GM18517 (cell line): ENCODE measurements around the gene CYP4F2.
"Not testable (repeated sequence)": the region's sequence is repeated elsewhere in the genome, so short reads cannot be mapped to it uniquely, and the experiment has no call there.

ENCODE experiments used
- ATAC-seq: cut with Tn5 transposase; IDR thresholded peaks from one replicate; pipeline ENCODE4 v1.9.1; 2021; ENCODE audit warnings: mild to moderate bottlenecking, moderate library complexity; ENCODE audit not compliant: unreplicated experiment

Gene CYP4F2

DNA sequence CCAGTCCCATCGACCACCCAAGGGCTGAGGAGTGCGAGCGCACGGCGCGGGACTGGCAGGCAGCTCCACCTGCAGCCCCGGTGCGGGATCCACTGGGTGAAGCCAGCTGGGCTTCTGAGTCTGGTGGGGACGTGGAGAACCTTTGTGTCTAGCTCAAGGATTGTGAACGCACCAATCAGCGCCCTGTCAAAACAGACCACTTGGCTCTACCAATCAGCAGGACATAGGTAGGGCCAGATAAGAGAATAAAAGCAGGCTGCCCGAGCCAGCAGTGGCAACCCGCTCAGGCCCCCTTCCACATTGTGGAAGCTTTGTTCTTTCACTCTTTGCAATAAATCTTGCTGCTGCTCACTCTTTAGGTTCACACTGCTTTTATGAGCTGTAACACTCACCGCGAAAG lies 2.2 kb upstream of the CYP4F2 start:
- not testable (repeated sequence) for ATAC-seq

DNA sequence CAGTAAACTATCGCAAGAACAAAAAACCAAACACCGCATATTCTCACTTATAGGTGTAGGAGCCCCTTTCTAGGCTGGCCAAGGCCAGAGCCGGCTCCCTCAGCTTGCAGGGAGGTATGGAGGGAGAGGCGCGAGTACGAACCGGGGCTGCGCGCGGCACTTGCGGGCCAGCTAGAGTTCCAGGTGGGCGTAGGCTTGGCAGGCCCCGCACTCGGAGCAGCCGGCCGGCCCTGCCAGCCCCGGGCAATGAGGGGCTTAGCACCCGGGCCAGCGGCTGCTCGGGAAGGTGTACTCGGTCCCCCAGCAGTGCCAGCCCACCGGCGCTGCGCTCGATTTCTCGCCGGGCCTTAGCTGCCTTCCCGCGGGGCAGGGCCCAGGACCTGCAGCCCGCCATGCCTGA lies 1.7 kb upstream of the CYP4F2 start:
- ATAC-seq, result not testable (repeated sequence)

GRCh38 chr19:15897026-15897737 lies 692 bp downstream of the CYP4F2 start:
- no peak for ATAC-seq

- ATAC-seq, result no peak
Measured at GRCh38 chr19:15895876-15896430, 1.9 kb downstream of the CYP4F2 start.

DNA sequence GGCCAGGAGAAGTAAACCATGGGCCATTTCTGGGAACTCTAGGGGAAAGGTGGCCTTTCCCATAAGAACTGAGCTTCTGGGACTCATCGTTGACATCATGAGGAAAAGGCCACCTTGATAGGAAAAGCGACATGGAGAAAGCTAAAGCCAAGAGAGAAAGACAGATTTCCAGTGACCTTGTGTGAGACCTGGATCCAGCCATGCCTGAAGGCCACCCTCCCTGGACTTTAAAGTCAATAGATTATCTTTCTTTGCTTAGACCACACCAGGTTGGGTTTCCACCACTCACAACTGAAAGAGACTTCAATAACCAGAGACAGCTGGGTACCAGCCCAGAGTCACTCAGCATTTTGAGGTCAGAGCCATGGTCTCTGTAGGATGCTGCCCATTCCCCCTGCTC lies 3.5 kb downstream of the CYP4F2 start:
- ATAC-seq, result no peak

GRCh38 chr19:15893477-15893876 lies 4.4 kb downstream of the CYP4F2 start:
- ATAC-seq, result no peak

- ATAC-seq, result no peak
Measured at GRCh38 chr19:15892012-15892411, 5.9 kb downstream of the CYP4F2 start.

DNA sequence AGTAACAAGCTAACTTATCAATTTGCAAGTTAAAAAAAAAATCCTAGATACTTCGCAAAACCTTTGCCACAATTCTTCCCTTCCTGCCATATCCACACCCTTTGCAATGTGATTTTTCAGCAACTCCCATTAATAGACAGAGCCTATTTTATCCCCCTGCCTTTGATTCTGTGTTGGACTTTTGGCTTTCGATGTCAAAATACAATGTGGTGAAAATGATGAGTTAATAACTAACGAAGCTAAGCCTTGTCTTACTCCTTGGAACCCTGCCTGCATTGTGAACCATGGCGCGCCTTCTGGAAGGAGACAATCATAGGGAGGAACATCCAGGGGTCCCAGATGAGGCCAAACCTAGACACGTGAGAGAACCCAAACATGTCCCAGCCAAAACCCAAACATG lies 6.4 kb downstream of the CYP4F2 start:
- ATAC-seq, result no peak

DNA sequence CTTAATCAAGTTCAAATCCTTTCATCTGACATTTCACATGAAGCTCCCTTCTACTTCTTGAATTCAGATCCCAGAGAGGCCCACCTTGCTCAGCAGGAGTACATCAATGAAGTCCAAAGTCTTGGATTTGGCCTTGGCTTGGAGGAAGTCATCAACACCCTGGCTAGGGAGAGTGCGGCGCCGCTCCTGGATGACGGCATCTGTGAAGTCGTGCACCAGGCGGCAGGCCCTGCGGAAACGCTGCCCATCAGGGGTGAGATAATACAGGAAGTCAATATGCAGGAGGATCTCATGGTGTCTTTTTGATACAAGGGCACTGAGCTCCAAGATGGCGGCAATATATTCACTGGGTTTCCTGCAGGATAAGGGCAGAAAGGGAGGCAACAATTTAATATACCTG lies 8.5 kb downstream of the CYP4F2 start:
- not testable (repeated sequence) for ATAC-seq

DNA sequence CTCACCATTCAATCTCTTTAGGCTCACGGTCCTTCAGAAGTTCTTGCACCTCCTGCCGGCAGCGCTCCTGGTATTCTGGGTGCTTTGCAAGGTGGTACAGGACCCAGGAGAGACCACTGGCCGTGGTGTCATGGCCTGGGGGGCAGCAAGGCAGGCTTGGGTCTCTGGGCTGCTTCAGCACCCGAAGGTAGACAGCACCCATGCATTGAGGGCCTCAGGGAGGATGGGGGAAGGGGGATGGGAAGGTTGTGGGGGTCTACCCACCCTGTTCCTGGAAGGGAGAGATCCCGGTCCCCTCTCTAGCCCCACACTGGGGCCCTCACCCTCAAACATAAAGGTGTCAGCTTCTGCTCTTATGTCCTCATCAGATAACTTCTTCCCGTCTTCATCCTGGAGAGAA lies 12.0 kb downstream of the CYP4F2 start:
- no peak for ATAC-seq

DNA sequence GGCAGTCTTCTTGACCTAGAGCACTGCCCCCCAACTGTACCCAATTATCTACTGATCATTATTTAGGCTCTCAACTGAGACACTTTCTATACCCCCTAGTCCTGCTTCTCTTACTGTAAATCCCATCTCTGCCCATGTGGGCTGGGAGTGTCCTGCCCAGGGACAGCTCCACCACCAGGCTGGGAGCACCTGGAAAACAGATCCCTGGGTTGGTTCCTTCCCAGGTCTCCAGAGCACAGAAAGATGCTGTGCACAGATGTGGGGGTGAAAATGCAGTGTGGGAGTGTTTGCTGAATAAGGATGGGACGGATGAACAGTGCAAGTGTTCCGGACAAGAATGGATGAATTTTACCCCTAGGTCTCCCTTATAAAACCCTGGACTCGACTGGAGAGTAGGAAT lies 12.7 kb downstream of the CYP4F2 start:
- no peak for ATAC-seq

- not testable (repeated sequence) for ATAC-seq
Measured at GRCh38 chr19:15883329-15883728, 14.5 kb downstream of the CYP4F2 start.

- no peak for ATAC-seq
Measured at GRCh38 chr19:15874821-15875474, 22.9 kb downstream of the CYP4F2 start.

DNA sequence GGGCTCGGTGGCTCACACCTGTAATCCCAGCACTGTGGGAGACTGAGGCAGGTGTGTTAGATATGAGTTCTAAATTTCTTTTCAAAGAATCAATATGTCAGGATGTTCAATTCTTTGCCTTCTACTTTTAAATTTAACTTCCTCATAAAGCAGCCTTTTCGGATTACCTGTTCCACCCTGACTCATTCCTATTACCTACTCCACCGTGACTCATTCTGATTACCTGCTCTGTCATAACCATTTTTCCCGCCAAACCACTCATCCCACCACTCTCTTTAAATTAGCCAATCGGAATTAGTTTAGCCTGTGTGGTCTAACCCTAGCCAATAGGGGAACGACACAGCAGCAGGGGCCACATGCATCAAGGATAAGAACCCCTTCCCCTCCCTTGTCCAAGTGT lies 24.1 kb downstream of the CYP4F2 start:
- ATAC-seq, result not testable (repeated sequence)

GRCh38 chr19:15871570-15871969 lies 26.3 kb downstream of the CYP4F2 start:
- no peak for ATAC-seq

GRCh38 chr19:15869873-15870272 lies 28.0 kb downstream of the CYP4F2 start:
- no peak for ATAC-seq

DNA sequence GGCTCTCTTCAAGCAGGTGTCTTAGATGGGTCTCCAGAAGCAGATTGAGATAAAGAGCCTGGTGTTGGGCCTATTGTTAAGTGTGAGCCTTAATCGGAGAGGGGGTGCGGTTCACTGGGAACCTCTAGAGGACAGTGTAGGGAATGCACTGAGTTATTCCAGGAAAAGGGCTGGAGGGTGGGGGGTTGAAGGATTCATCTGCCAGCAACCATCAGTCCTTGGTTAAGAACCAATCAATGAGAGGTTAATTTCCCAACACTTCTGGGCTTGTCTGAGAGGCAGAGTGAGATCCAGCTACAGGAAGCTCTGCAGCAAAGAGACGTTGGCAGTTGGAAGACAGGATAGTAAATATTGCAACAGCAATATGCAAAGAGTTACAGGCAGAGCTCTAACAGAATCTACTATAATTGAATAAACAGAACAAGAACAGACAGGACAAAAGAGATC lies 28.7 kb downstream of the CYP4F2 start:
- no peak for ATAC-seq

DNA sequence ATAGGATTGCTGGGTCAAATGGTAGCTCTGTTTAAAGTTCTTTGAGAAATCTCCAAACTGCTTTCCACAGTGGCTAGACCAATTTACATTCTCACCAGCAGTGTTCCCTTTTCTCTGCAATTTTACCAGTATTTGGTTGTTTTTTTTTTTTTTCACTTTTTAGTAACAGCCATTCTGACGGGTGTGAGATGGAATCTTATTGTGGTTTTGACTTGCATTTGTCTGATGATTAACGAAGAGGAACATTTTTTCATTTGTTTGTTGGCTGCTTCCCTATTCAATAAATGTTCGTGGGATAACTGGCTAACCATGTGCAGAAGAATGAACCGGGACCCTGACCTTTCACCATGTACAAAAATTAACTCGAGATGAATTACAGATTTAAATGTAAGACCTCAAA lies 31.2 kb downstream of the CYP4F2 start:
- ATAC-seq, result no peak

GRCh38 chr19:15864824-15865223 lies 33.0 kb downstream of the CYP4F2 start:
- no peak for ATAC-seq

GRCh38 chr19:15863272-15863671 lies 34.6 kb downstream of the CYP4F2 start:
- no peak for ATAC-seq

DNA sequence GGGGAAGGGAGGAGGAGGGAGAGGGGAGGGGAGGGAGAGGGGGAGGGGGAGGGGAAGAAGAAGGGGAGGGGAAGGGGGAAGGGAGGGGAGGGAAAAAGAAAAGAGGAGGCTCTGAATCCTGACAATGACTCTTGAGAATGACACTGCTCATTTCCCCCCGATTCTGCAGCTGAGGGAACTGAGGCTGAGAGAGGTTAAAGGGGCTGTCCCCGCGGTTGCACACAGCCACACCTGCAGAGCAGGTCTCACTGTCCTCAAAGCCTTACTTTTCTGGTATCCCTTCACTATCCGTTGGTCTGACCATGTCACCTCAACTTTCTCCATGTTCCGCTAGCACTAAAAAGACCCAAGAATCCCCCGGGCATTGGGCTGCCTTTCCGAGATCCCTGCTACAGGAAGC lies 35.4 kb downstream of the CYP4F2 start:
- no peak for ATAC-seq

- ATAC-seq, result no peak
Measured at GRCh38 chr19:15860522-15860921, 37.4 kb downstream of the CYP4F2 start.
